Glomerular endothelial cell (primary cell): ENCODE data around the gene ICAM2. TPM values are rescaled to one million over a fixed set of nuclear protein-coding genes. Genes with fewer than 3 reads are reported as not detected.
"Not testable (repeated sequence)": the region's sequence is repeated elsewhere in the genome, so short reads cannot be mapped to it uniquely, and the experiment has no call there.

Source experiments
- DNase-seq: peaks from one replicate; pipeline ENCODE4 v3.0.0-alpha.2; 2011; ENCODE audit warnings: low read depth, low spot score; ENCODE audit errors: extremely low read depth
- total RNA-seq: library from RNA; depleted of rRNA; stranded (reverse); fragments of >200 nt; gene quantifications from 2 replicates; pipeline ENCODE4 v1.2.3, GENCODE V29; 2015

Gene ICAM2
- total RNA-seq, 1 donor from 2014 or later, result 1,004 TPM

DNA sequence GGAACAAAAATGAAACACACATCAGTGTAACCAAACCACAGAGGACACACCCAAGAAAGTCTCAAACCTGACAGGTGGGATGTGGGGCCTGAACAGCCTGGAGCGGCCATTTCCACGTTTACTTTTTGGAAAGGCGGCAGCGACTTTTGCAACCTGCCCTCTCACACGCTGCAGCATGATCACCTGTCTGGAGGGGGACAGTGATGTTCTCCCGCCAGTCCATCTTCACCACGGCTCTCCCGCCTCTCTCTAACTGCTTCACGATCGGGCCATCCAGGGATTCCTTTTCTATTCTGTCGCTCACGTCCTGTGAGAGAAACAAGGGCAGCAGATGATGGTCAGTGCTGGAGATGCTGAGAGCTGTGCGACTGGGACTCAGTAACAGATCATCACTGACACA lies 24.7 kb upstream of the ICAM2 start:
- no peak for DNase-seq

DNA sequence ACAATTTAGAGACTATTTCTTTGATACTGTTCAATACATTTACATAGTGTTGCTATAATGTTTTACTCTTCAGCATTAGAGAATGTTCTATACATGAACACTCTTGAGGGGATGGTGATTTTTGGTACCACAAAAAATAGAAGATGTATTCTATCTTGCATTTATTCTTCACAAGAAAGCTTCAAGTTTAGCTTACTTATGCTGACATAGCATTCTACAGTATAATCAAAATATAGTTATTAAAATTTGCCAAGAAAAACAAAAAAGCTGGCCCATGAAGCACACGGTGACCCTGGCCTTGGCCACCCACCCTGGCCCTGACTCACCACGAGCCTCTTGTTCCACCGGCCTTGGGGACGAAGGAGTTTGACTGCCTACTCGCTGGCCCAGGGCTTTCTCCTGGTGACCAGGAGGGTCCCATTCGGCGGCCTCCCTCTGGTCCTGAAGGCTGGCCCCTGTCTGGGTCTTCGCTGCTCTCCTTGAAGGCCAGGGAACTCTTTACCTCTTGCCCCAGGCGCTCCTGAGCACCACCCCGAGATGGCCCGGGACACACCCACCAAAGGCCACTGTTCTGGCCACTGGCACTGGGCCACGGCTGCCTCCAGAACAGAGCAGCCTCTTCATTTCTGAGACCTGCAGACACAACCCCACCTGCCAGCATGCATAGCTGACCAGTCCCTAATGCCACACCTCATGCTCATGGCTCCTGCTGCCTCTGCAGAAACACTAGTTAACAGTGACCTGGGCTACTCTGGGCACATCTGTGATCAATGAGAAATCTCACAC lies 22.5 kb upstream of the ICAM2 start:
- DNase-seq, result no peak

DNA sequence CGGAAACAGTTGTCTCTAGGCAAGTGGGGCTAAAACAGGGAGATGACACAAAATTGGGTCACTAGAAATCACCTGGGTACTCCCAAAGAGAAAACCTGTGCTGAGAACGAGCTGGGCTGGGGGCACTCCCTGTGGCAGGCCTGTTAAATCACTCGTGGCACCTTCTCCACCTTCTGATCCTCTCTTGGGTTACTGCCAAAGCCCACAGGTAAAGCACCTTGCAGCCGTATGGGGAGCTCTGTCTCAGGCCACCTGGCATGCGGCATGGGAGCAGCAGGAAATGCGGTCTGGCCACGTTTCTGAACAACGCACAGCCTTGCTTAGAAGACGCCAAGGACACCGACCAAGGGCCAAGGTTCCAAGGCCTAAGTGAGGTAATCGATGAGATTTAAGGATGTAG lies 21.5 kb upstream of the ICAM2 start:
- no peak for DNase-seq

DNA sequence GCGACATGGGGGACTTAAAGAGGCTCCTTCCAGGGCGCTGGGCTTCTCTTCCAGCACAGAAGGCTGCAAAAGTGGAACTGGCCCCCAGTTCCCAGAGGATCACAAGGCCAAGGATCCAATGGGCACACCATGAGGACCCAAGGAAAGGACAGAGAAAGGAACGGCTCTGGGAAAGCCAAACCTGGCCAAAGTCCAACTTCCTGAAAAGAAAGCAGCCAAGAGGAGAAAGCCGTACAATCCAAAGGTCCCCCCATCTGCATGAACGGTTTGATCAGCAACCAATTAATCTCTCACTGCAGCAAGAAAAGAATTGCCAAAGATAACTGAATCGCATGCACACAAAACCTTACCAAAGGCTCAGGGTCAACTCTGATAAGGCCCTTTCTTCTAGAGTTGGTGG lies 19.8 kb upstream of the ICAM2 start:
- DNase-seq, result no peak

DNA sequence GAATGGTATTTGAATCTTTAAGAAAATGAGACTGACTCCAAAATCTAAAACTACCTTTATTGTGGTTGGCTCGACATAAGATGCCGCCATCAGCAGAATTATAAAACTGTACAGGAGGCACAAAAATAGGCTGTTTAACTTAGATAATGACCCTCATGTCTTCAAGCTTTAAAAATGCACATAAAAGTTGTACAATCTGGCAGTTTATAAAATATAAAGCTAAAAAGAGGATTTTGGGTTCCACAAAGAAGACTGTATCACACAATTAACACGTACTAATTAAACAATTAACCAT lies 18.6 kb upstream of the ICAM2 start:
- no peak for DNase-seq

DNA sequence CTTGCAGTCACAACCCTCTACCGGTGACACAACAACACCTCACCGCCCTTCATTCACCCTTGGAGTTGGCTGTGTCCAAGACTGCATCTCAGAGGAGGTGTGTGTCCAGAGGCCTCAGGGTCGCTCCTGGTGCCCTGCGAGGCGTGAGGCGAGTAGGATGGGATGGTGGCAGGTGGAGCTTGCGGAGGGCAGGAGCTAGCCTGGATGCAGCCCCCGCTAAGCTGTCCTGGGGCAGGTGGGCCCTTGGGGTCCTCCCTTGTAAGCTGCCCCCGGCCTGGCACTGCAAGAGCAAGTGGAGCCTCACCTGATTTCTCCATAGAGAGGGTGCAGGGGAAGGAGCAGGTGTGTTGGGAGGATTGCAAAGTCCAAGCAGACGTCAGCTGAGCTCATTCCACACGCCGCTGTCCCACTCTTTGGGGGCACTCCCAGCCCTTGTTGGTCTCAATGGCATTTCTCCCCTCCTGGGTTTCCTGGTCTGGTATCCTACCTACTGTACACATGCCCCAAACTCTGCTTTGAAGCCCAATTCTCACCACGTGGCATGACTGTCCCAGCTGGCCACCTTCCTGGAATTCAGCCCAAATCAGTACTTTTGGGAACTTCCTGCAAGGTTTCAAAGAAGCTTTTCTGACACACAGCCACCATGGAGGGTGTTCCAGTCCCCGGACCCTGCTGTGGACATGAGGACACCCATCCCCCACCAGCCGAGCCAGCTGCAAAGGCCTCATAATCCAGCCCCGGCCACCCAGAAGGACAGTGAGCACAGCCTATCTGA lies 18.1 kb upstream of the ICAM2 start:
- DNase-seq, result no peak

DNA sequence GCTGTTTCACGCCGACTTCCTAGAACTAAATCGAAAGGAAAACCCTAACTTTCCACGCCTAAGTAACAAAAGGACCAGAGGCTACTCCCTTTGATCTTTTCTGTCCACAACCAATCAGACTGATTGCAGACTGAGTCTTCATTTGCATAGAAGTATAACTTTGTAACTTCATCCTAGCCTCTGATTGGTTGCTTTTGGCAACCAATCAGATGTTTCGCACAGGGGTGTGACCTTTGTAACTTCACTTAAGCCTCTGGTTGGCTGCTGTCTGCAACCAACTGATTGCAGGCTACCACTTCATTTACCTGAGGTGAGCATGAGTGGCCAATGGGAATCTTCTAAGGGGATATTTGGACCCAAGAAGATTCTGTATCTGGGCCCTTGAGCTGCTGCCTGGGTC lies 17.4 kb upstream of the ICAM2 start:
- DNase-seq, result no peak

DNA sequence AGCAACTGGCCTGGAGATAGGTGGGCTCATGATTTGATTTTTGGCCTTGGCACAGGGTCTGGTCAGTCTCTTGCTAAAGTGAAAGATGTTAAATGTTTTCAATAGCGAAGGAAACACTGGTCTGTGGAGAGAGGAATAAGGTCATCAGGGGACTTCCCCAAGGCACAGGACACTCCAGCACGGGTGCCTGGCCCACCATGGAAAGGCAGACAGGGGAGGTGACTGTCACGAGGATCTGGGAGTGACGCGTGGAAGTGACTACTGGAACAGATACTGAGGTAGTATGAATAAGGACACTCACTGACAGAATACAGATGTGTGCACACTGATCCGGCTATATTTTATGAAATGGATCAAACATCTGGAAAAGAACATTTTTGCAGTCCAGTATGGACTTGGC lies 16.7 kb upstream of the ICAM2 start:
- no peak for DNase-seq

DNA sequence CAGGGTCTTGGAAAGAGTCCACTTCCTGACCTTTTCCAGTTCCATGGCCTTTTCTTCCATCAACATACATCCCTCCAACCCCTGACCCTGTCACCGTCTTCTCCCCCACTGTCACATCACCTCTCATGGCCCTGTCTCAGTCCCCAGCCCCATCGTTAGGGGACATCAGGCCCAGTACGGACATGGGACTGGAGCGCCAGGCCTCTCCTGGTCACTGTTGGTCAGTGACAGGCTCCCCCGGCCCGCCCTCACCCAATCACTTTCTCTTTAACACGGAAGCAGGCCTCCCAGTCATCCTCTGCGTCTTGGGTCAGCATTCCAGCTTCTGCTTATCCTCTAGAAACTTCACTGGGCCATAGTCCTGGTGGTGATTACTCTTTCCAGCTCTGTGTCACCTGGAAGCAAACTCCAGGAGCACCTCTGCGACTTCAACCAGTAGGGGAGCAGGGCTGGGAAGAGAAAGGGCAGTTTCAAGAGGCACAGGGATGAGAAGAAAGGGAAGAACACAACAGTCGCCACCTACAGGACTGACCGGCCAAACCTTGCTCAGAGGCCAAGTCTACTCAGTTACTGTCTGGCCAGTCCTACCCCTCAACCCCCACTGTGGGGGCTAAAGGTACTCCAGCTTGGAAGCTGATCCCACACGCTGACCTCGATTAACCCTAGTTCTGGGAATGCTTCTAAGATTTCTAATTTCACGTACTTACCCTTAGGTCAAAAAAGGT lies 15.9 kb upstream of the ICAM2 start:
- no peak for DNase-seq

DNA sequence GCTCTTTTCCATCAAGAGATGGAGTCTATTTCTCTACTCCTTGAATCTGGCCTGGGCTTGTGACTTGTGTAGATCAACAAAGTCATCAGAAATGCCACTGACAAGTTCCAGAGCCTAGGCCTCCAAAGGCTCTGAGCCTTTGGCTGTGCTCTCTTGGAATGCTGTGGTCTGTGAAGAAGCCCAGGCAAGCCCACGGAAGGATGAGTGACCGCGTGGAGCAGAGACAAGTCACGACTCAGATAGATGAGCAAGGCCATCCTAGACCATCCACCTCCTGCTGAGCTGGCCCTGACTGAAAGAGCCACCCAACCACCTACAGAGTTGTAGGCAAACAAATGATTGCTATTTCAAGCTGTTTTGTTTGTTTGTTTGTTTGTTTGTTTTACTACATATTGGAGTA lies 11.6 kb upstream of the ICAM2 start:
- DNase-seq, result no peak

DNA sequence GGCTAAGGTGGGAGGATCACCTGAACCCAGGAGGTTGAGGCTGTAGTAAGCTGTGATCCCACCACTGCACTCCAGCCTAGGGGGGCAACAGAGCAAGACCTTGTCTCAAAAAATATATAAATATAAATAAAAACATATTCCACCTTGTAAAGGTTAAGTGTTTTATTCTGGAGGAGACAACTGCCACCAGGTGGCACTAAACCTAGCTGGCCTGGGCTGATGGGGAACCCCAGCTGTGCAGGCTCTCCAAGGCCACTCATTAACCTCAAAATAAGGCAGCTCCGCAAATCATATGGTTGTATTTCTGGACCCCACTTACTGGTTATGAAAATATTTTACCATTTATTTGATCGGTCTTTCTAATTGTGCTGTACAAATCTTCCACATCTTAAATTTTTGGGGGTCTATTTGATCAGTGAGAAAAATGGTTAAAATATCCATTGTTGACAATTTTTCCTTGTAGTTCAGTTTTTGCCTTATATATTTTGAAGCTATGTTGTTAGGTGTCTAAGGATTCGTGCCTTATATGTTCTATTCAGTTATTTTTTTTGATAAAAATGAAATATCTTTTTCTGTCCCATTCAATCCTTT lies 8.5 kb upstream of the ICAM2 start:
- DNase-seq, result no peak

DNA sequence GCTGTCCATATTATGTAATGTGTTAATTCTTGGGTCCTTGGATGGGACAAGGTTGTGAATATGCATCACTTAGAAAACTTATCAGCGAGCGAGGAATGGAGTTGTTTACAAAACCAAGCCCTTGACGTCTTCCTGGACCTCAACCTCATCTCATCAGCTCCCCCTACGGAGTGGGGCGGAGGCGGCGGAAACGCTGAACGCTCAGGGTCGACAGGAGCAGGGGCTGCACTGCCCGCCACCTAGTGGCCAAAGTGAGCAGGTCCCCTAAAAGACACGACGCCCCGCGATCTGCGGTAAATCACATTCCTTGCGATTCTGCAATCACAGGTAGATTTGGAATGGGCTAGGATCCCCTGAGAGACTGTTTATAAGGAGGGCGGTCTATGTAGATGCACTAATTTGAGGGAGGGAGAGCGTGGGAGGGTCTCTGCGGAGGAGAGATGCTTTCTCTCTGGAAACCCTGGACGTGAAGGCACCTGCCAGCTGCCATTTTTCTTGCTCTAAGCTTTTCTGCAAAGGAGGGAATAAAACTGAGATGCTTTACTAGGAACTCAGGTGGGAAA lies 5.4 kb upstream of the ICAM2 start:
- no peak for DNase-seq

DNA sequence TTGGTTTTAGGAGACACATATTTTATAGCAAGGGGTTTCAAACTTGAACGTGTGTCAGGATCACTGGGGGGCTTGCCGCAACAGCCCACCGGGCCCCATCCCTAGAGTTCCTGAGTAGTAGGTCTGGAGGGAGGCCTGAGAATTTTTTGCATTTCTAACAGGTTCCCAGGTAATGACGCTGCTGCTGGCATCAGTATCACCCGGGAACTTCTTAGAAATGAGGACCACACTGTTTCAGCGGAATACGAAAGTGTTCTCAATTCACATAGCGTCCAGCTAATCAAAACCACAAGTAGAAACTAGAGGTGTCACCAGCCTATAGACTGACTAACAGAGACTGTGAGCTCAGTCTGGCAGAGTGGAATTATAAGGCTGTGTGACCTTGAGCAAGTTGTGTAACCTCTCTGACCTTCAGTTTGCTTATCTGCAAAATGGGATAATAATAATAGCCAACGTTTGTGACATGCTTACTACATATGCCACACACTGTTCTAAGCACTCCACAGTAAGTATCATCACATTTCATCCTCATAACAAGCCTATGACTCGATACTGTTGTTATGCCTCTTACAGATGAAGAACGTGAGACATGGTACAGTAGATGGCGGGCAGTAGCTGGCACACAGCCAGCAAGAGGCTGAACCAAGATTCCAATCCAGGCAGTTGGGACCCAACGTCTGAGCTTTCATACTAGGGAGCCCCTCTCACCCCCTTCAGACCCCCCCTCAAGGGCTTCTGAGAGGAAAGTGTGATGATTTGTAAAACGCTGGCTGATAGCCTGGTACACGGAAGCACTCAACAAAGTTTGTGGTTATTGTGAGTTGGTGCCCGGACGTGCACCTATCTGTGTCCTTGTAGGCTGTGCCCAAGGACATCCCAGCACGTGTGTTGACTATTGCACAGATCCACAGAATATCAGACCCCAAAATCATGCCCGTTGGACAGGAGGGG lies 4.6 kb upstream of the ICAM2 start:
- DNase-seq, result no peak

DNA sequence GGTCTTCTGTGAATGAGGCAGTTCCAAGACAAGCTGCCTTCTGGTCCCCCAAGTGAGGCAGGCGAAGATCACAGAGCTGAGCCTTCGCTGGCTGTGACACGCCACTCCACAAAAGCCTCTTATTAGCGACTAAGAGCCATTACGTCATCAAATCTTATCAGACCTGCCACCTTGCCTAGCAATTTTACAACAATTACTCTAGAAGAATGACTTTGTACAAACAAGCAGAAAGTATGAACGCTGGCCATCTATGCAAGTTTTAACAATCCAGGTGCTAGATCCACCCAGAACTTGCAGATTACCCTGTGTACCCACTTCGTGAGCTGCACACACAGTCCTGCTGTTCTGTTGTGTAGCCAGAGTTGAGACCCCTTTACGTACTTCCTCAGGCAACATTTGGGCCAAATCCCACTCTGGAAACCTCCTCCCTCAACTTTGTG lies 3.8 kb upstream of the ICAM2 start:
- DNase-seq, result no peak

DNA sequence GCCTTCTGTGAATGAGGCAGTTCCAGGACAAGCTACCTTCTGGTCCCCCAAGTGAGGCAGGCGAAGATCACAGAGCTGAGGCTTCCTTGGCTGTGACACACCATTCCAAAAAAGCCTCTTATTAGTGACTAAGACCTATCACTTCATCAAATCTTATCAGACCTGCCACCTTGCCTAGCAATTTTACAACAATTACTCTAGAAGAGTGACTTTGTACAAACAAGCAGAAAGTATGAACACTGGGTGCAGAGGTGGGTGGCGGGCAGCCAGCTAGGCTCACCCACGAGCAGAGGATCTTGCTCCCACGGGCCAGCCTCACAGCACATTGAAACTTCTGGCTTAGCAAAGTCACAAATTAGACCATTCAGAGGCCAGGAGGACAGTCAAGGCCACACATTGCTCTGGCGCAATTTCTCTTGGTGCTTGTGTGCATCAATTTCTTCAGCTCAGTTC lies 2.2 kb upstream of the ICAM2 start:
- DNase-seq, result no peak

DNA sequence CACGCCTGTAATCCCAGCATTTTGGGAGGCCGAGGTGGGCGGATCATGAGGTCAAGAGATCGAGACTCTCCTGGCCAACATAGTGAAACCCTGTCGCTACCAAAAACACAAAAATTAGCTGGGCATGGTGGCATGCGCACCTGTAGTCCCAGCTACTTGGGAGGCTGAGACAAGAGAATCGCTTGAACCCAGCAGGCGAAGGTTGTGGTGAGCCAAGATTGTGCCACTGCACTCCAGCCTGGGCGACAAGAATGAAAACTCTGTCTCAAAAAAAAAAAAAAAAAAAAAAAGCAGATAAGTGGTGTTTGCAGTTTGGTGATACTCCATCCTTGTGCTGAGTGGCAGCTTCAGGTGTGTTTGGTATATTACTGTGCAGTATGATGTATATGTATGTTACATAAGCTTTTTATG lies 877 bp downstream of the ICAM2 start:
- DNase-seq, result not testable (repeated sequence)

DNA sequence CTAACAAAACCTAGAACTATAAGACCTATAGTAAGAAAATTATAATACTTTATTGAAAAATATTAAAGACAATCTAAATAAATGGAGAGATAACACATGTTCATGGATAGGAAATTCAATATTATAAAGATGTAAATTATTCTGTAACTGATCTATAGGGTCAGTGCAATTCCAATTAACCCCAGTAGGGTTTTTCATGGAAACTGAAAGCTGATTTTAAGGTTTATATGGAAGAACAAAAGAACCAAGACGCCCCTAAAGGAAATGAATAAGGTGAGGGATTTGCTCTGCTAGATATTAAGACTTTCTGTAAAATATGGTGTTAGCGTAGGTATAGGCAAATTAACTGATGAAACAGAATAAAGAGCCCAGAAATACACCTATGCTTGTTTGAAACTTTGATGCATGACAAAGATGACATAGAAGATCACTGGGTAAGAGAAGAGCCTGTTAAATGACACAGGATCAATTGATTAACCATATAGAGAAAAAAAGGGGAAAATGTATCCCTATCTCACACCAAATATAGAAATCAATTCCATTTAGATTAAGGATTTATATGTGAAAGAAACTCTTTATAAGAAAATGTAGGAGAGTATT lies 3.0 kb downstream of the ICAM2 start:
- no peak for DNase-seq

DNA sequence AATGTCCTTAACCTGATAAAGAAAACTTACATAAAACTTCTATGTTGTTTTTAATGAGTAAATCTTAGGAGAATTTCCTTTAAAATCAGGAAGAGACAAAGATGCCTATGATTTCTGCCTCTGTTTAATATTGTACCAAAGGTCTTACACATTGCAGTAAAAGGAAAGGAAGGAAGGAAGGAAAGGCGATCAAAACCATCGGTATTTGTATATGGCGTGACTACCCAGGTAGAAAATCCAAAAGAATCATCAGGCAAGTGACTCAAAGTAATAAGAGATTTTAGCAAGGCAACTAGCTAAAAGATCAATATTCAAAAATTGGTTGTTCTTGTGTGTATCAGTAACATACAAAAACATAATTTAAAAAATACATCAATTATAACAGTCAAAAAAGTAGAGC lies 3.5 kb downstream of the ICAM2 start:
- DNase-seq, result no peak

DNA sequence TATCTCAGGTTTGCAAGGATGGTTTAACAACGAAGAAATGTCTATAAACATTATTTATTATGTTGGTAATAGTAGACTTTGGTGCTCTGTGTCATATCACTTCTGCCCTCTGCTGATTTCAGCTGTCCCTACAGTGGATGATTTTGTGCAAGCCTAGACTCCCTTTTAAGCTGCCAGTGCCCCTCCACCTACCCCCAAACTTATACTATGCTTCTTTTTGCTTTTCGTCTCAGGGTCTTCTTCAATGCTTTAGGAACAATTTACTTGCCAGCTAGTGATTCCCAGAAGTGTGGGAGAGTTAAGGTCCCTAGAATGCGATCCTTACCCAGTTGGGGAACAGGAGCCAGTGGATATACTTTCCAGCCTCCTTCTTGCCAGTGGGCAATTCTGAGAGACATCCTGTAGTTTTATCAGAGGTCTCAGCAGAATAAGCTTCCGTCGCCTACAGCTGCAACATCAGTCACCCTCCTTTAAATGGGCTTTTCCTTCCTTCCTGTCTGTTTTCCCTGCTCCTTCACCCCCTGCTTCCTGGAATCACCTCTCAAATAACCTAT lies 4.1 kb downstream of the ICAM2 start:
- no peak for DNase-seq
